Urinary bladder (tissue), 4 donors: ENCODE data around the gene TMEM141. TPM values are rescaled to one million over a fixed set of nuclear protein-coding genes. Genes with fewer than 3 reads are reported as not detected.

Experiments used
- DNase-seq: peaks from one replicate; pipeline ENCODE4 v3.0.0-alpha.2; 2015; ENCODE audit errors: extremely low spot score
- H3K27ac ChIP-seq: one replicate; pipeline ENCODE4 v1.5.1; 2013; ENCODE audit warnings: low read depth, mild to moderate bottlenecking, moderate library complexity
- H3K36me3 ChIP-seq: one replicate; pipeline ENCODE4 v1.6.1; 2013; ENCODE audit warnings: mild to moderate bottlenecking, moderate library complexity; ENCODE audit not compliant: insufficient read depth
- H3K4me1 ChIP-seq: one replicate; pipeline ENCODE4 v1.6.1; 2013; ENCODE audit warnings: mild to moderate bottlenecking, moderate library complexity; ENCODE audit not compliant: insufficient read depth
- H3K4me3 ChIP-seq: one replicate; pipeline ENCODE4 v1.5.1; 2013; ENCODE audit warnings: low read depth, low read length
- whole genome bisulfite sequencing: extraction: QIAGEN DNeasy Blood & Tissue Kit; methylation state at CpG from one replicate; pipeline ENCODE4 v1.1.7; 2013; 5-methylcytosine and 5-hydroxymethylcytosine counted together
- polyA plus RNA-seq: library from polyadenylated mRNA; stranded (reverse); fragments of 200-250 nt; gene quantifications from one replicate; pipeline ENCODE4 v1.2.3, GENCODE V29; 2013
- total RNA-seq: library from RNA; depleted of rRNA; stranded (reverse); fragments of >200 nt; gene quantifications from one replicate; pipeline ENCODE4 v1.2.3, GENCODE V29; 2014
- donor health status: healthy with polysubstance abuse.
- donor health status: healthy.

Gene TMEM141
- total RNA-seq (29.4 TPM), polyA plus RNA-seq (83.2 TPM)

DNA sequence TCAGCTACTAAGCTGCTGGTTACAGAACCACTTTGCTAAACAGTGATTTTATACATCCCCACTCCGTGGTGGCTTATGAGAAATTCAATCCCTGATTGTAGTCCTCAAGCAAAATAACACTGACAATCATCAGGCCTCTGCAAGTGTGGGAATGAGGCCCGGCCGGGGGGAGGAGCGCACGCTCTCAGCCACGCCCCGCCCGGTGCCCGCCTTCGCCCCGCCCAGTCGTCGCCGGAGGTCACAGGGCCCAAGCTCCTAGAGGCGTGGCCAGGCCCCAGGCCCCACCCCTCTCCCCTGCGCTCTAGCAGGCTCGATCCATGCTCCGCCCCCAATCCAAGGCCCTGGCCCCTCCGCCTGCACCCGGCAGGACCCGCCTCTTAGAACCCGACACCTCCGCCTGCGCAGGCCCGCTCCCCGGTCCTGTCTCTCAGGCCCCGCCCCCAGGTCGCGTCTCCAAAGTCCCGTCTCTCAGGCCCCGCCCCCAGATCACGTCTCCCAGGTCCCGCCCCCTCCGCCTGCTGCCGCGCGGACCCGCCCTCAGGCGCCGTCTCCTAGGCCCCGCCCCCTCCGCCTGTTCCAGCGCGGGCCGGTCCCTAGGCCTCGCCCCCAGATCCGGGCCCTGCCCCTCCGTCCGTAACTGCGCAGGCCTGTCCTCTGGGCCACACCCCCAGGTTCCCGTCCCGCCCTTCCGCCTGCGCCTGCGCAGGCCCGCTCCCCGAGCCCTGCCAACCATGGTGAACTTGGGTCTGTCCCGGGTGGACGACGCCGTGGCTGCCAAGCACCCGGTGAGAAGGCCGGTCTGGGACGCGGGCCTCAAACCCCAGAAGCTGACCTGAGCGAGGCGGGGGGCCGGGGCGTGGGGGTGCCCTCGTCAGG lies at the start of gene TMEM141:
Gene TMEM141 (plus strand): TSS at position 705 of the 876 bp plus-strand sequence. CDS start 27 bp downstream, at position 732.
- no peaks in the 10 kb centered on the region for H3K36me3 ChIP-seq
- WGBS, result 2% methylated on average over 70 of the region's 70 CpGs
- DNase-seq, result peak; percentile 96
- peak within 1 kb of the TSS; percentile 93 for H3K27ac ChIP-seq
- peak within 1 kb of the TSS; percentile 65 for H3K4me3 ChIP-seq
- H3K4me1 ChIP-seq, result no peaks in the 10 kb centered on the region

DNA sequence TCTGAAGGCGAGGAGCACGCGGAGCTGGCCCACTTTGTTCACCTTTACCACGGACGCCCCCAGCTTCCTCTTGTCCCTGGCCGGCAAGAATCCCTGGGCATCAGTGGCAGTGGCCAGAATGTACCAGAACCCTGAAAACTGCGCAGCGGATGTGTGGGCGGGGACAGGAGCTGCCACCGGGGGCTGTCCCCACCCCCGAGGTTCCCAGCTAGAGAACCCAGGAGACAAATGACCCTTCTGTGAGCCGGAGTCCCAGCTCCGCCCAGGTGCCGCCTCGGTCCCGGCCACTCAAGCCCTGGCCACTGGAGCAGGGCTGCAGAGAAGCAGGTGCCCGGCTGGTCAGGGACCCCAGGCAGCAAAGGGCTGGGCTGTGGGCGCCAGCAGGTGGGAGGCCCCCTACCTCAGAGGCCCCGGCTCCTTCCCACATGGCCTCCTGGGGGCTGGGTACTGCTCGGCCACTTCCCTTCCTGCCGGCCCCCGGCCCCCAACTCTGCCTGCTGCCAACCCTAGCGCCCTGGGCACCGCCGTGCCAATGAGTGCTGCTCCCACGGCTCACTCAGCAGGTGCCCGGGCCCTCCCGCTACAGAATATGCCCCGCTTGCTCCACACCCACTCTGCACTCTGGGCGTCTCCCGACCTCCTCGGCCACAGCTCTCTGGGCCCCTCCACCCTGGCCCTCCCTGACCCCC lies 49.1 kb upstream of the TMEM141 start:
- Histone ChIP-seq H3K27ac (no peak overlapping the region), H3K36me3 (no peaks in the 10 kb centered on the region), H3K4me1 (no peaks in the 10 kb centered on the region), H3K4me3 (no peak overlapping the region)
- 51% methylated on average over 32 of the region's 32 CpGs for WGBS
- DNase-seq, result no peak

DNA sequence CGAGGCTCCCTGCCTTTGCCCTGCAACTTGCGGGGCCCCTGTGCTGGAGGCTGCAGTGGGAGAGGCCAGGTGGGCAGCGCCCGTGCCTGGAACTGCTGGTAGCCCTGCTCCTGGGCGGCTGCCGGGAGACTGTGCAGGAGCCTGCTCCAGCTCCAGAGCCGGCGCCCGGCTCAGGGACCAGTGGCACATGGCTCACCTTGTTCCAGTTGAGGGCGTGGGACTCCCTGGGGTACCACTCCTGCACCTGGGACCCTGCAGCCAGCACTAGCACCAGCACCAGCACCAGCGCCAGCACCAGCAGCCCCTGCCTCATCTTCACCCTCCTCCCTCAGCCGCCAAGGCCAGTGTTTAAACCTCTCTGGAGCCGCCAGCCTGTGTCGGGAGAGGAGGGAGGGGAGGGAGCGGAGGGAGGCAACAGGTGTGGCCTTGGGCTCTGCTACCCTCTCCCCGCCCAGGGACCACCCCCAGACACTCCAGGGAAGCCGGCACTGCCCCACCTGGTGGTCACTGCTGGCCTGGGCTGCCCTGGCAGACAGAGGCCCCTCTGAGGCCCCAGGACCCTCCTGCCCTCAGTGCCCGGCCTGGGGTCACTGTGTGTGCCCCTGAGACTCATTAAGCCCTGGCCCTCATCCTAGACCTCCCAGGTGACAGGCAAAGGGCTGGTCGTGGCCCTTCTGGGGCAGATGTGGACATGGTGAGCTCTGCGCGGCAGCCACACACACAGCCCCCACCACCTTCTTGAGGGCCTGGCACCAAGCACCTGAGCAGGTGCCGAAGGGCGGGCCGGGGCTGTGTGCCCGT lies 48.4 kb upstream of the TMEM141 start, which contains the start of gene LCN10:
Gene LCN10 (minus strand): TSS at position 350 of the 801 bp plus-strand sequence. CDS start 37 bp downstream, at position 313.
- H3K27ac ChIP-seq, result no peak within 1 kb of the TSS
- H3K4me3 ChIP-seq, result no peak within 1 kb of the TSS

DNA sequence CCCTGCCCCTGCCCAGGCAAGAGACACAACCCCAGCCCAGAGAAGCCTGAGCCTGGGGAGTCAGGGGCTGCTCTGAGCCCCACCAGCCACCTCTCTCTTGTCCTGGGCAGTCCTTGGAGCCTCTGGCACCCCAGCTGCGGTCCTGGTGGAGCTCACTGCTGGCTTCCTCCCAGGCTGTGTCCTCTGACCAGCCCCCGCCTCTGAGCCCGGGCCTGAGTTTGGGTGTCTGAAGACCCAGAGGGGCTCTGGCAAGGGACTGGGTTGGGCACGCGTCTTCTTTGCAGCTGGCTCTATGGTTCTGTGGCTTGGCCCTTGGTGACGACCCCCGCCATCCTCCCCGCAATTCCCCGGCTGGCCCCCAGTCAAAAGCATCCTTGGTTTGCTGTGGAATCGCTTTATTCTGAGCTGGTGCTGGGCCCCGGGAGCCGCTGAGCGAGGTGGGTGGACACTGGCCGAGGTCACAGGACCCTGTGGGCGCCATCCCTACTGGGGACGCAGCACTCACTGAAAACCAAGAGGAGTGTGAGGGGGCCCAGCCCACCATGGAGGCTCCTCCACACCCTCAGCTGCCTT lies 47.4 kb upstream of the TMEM141 start:
- 83% methylated on average over 16 of the region's 16 CpGs for WGBS
- no peak for DNase-seq
- H3K36me3 ChIP-seq, result no peaks in the 10 kb centered on the region
- no peaks in the 10 kb centered on the region for H3K4me1 ChIP-seq
- no peak overlapping the region for H3K4me3 ChIP-seq
- H3K27ac ChIP-seq, result no peak overlapping the region

More for the DNA sequence above, 48.4 kb upstream of the TMEM141 start, which contains the start of gene LCN10:
- no peak for DNase-seq
- 44% methylated on average over 25 of the region's 25 CpGs for WGBS
- H3K36me3 ChIP-seq, result no peaks in the 10 kb centered on the region
- H3K4me1 ChIP-seq, result no peaks in the 10 kb centered on the region

GRCh38 chr9:136744773-136745172 lies 46.4 kb upstream of the TMEM141 start:
- H3K4me1 ChIP-seq, result no peaks in the 10 kb centered on the region
- H3K4me3 ChIP-seq, result no peak overlapping the region
- DNase-seq, result no peak
- WGBS, result 91% methylated on average over 18 of the region's 18 CpGs
- no peaks in the 10 kb centered on the region for H3K36me3 ChIP-seq
- H3K27ac ChIP-seq, result no peak overlapping the region

GRCh38 chr9:136745389-136746154 lies 45.6 kb upstream of the TMEM141 start:
- no peaks in the 10 kb centered on the region for H3K4me1 ChIP-seq
- 84% methylated on average over 23 of the region's 23 CpGs for WGBS
- no peak overlapping the region for H3K4me3 ChIP-seq
- no peak overlapping the region for H3K27ac ChIP-seq
- DNase-seq, result no peak
- no peaks in the 10 kb centered on the region for H3K36me3 ChIP-seq

GRCh38 chr9:136746155-136746490 lies 45.0 kb upstream of the TMEM141 start:
- Histone ChIP-seq H3K36me3 (no peaks in the 10 kb centered on the region), H3K4me3 (no peak overlapping the region), H3K27ac (no peak overlapping the region), H3K4me1 (no peaks in the 10 kb centered on the region)
- WGBS, result 79% methylated on average over 22 of the region's 22 CpGs
- no peak for DNase-seq

DNA sequence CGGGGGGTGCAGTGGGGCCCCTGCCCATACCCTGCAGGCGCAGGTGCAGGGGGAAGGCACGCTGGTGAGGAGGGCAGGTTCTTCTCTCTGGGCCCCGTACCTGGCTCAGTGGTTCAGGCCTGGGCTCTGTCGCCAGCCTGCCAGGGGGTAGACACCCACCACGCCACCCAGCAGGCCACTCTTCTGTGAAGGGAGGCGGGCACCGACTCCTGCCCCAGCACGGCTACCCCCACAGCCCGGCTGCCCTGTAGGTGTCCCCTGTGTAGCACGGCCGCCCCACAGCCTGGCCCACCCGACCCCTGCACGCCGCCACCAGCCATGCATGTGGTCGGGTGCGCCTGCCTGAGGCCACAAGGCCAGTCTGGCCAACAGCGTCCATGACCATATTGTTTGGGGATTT lies 44.5 kb upstream of the TMEM141 start:
- H3K4me1 ChIP-seq, result no peaks in the 10 kb centered on the region
- no peak for DNase-seq
- H3K36me3 ChIP-seq, result no peaks in the 10 kb centered on the region
- 94% methylated on average over 18 of the region's 18 CpGs for WGBS
- H3K4me3 ChIP-seq, result no peak overlapping the region
- H3K27ac ChIP-seq, result no peak overlapping the region

DNA sequence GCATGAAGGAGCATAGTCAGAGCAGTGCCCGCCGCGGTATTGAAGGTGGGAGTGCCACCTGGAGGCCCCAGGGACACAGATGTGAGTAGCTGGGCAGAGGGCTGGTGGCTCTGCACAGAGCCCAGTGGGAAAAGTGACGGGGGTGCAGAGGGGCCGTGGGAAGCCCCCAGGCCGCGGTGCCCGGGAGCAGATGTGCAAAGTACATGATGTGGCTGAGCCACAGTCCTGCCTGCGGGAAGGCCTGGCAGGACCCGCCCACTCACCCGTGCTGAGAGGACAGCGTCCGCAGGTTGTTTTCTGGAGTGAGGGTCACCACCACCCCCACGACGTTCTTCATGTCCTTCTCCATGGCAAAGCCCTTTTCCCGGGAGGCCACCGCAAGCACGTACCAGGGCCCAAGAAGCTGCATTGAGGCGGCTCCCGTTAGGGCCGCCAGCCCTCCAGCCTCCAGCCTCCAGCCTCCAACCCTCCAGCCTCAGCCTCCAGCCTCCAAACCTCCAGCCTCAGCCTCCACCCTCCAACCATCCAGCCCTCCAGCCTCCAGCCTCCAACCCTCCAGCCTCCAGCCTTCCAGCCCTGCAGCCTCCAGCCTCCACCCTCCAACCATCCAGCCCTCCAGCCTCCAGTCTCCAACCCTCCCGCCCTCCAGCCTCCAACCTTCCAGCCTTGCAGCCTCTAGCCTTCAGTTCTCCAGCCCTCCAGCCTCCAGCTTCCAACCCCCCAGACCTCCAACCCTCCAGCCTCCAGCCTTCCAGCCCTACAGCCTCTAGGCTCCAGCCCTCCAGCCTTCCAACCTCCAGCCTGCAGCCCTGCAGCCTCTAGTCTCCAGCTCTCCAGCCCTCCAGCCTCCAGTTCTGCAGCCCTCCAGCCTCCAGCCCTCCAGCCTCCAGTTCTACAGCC lies 43.7 kb upstream of the TMEM141 start:
- H3K27ac ChIP-seq, result no peak overlapping the region
- WGBS, result 89% methylated on average over 22 of the region's 22 CpGs
- no peaks in the 10 kb centered on the region for H3K4me1 ChIP-seq
- no peak for DNase-seq
- no peaks in the 10 kb centered on the region for H3K36me3 ChIP-seq
- H3K4me3 ChIP-seq, result no peak overlapping the region

DNA sequence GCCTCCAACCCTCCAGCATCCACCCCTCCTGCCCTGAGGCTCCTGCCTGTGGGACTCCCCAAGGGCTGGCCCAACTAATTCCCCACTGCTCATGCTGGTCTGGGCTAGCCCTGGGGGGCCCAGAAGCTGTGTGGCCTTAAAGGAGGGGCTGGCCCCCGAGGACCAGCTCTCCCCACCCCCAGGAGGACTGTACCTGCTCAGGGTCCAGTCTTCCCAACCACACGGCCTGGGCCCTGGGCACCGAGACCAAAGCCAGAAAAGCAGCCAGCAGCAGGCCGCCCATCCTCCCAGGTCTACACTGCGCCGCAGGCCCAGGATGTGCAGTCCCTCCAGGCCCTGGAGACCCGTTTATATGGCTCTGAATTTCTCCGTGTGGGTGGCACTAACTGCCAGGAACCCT lies 42.9 kb upstream of the TMEM141 start, which contains the start of gene LCN6:
Gene LCN6 (minus strand): TSS at position 325 of the 400 bp plus-strand sequence. CDS start 42 bp downstream, at position 283.
- Histone ChIP-seq H3K27ac (no peak within 1 kb of the TSS), H3K4me3 (no peak within 1 kb of the TSS), H3K4me1 (no peaks in the 10 kb centered on the region), H3K36me3 (no peaks in the 10 kb centered on the region)
- DNase-seq, result no peak
- WGBS, result 76% methylated on average over 8 of the region's 8 CpGs

- no peaks in the 10 kb centered on the region for H3K4me1 ChIP-seq
- H3K36me3 ChIP-seq, result no peaks in the 10 kb centered on the region
- H3K27ac ChIP-seq, result no peak overlapping the region
- 76% methylated on average over 21 of the region's 21 CpGs for WGBS
- H3K4me3 ChIP-seq, result no peak overlapping the region
- no peak for DNase-seq
These were observed 42.2 kb upstream of the TMEM141 start for GRCh38 chr9:136748666-136749611.
